ENCODE results near the gene SSH2. TPM values are rescaled to one million over a fixed set of nuclear protein-coding genes. Genes with fewer than 3 reads are reported as not detected.

The SSH2 gene
- polyA plus RNA-seq, 1 of the 3 experiments (the other 2 are of a cell fraction): 8.8 TPM

DNA sequence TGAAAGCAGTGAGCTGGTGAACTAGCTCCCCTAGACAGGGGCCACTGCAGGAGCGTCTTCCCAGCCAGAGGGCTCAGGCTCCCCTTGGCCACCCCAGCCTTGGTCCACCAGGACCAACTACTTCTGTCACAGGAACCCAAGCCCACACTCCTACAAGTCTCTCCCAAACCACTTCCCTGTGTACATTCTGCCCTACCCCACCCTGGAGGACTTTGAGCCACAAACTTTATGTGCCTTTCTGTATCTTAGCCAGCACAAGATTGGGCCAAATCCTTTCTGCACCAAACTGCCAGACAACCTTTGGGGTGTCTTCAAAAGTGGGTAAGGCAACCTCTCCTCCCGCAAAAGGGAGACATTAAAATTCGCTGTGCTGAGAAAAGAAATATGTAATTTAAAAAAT, 43.0 kb upstream of the SSH2 start:
- 79% methylated on average over 3 of the region's 3 CpGs for WGBS (ENCODE audit: low lambda C conversion rate)
- CTCF ChIA-PET: interaction anchor here (1.0 kb wide), 1 partner anchor 11 kb away, joined by 3 read pairs; no protein-coding TSS in a partner anchor

More for the DNA sequence above, 43.0 kb upstream of the SSH2 start:
- no peak for TF ChIP-seq YY1 (IDR thresholded peaks at IDR 0.05; ENCODE audit: low read depth)
- TF ChIP-seq, protein P1, sequence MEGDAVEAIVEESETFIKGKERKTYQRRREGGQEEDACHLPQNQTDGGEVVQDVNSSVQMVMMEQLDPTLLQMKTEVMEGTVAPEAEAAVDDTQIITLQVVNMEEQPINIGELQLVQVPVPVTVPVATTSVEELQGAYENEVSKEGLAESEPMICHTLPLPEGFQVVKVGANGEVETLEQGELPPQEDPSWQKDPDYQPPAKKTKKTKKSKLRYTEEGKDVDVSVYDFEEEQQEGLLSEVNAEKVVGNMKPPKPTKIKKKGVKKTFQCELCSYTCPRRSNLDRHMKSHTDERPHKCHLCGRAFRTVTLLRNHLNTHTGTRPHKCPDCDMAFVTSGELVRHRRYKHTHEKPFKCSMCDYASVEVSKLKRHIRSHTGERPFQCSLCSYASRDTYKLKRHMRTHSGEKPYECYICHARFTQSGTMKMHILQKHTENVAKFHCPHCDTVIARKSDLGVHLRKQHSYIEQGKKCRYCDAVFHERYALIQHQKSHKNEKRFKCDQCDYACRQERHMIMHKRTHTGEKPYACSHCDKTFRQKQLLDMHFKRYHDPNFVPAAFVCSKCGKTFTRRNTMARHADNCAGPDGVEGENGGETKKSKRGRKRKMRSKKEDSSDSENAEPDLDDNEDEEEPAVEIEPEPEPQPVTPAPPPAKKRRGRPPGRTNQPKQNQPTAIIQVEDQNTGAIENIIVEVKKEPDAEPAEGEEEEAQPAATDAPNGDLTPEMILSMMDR (IDR thresholded peaks at IDR 0.05): no peak
- TF ChIP-seq, protein P2, sequence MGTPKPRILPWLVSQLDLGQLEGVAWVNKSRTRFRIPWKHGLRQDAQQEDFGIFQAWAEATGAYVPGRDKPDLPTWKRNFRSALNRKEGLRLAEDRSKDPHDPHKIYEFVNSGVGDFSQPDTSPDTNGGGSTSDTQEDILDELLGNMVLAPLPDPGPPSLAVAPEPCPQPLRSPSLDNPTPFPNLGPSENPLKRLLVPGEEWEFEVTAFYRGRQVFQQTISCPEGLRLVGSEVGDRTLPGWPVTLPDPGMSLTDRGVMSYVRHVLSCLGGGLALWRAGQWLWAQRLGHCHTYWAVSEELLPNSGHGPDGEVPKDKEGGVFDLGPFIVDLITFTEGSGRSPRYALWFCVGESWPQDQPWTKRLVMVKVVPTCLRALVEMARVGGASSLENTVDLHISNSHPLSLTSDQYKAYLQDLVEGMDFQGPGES (IDR thresholded peaks at IDR 0.05; ENCODE audit: low read depth, low read length): no peak
- TF ChIP-seq RFX5 (IDR thresholded peaks at IDR 0.05; ENCODE audit: low read length): no peak
- TF ChIP-seq, protein P3, sequence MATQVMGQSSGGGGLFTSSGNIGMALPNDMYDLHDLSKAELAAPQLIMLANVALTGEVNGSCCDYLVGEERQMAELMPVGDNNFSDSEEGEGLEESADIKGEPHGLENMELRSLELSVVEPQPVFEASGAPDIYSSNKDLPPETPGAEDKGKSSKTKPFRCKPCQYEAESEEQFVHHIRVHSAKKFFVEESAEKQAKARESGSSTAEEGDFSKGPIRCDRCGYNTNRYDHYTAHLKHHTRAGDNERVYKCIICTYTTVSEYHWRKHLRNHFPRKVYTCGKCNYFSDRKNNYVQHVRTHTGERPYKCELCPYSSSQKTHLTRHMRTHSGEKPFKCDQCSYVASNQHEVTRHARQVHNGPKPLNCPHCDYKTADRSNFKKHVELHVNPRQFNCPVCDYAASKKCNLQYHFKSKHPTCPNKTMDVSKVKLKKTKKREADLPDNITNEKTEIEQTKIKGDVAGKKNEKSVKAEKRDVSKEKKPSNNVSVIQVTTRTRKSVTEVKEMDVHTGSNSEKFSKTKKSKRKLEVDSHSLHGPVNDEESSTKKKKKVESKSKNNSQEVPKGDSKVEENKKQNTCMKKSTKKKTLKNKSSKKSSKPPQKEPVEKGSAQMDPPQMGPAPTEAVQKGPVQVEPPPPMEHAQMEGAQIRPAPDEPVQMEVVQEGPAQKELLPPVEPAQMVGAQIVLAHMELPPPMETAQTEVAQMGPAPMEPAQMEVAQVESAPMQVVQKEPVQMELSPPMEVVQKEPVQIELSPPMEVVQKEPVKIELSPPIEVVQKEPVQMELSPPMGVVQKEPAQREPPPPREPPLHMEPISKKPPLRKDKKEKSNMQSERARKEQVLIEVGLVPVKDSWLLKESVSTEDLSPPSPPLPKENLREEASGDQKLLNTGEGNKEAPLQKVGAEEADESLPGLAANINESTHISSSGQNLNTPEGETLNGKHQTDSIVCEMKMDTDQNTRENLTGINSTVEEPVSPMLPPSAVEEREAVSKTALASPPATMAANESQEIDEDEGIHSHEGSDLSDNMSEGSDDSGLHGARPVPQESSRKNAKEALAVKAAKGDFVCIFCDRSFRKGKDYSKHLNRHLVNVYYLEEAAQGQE (IDR thresholded peaks at IDR 0.05; ENCODE audit: low read depth, low read length): no peak
- TF ChIP-seq TEAD4 (IDR thresholded peaks at IDR 0.05; ENCODE audit: borderline replicate concordance, insufficient read depth): no peak
- TF ChIP-seq TCF12 (IDR thresholded peaks at IDR 0.05): no peak
- TF ChIP-seq MXI1 (IDR thresholded peaks at IDR 0.05; ENCODE audit: low read depth, low read length): no peak
- TF ChIP-seq, protein P4, sequence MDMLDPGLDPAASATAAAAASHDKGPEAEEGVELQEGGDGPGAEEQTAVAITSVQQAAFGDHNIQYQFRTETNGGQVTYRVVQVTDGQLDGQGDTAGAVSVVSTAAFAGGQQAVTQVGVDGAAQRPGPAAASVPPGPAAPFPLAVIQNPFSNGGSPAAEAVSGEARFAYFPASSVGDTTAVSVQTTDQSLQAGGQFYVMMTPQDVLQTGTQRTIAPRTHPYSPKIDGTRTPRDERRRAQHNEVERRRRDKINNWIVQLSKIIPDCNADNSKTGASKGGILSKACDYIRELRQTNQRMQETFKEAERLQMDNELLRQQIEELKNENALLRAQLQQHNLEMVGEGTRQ (IDR thresholded peaks at IDR 0.05; ENCODE audit: borderline replicate concordance, low read depth, low read length): no peak
- no peak for TF ChIP-seq SIN3A (IDR thresholded peaks at IDR 0.05; ENCODE audit: borderline replicate concordance, low read depth, low read length)
- no peak for TF ChIP-seq SMC3 (IDR thresholded peaks at IDR 0.05; ENCODE audit: low read depth, low read length)
- no peak for TF ChIP-seq FOXM1 (IDR thresholded peaks at IDR 0.05; ENCODE audit: low read depth)
- TF ChIP-seq, protein P5, sequence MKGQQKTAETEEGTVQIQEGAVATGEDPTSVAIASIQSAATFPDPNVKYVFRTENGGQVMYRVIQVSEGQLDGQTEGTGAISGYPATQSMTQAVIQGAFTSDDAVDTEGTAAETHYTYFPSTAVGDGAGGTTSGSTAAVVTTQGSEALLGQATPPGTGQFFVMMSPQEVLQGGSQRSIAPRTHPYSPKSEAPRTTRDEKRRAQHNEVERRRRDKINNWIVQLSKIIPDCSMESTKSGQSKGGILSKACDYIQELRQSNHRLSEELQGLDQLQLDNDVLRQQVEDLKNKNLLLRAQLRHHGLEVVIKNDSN (IDR thresholded peaks at IDR 0.05; ENCODE audit: borderline replicate concordance, low read depth): no peak
- TF ChIP-seq, protein P6, sequence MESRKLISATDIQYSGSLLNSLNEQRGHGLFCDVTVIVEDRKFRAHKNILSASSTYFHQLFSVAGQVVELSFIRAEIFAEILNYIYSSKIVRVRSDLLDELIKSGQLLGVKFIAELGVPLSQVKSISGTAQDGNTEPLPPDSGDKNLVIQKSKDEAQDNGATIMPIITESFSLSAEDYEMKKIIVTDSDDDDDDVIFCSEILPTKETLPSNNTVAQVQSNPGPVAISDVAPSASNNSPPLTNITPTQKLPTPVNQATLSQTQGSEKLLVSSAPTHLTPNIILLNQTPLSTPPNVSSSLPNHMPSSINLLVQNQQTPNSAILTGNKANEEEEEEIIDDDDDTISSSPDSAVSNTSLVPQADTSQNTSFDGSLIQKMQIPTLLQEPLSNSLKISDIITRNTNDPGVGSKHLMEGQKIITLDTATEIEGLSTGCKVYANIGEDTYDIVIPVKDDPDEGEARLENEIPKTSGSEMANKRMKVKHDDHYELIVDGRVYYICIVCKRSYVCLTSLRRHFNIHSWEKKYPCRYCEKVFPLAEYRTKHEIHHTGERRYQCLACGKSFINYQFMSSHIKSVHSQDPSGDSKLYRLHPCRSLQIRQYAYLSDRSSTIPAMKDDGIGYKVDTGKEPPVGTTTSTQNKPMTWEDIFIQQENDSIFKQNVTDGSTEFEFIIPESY (IDR thresholded peaks at IDR 0.05; ENCODE audit: borderline replicate concordance, low read depth): no peak
- no peak for TF ChIP-seq GABPA (IDR thresholded peaks at IDR 0.05; ENCODE audit: low read depth)
- TF ChIP-seq FOSL2 (IDR thresholded peaks at IDR 0.05; ENCODE audit: borderline replicate concordance, low read depth): no peak
- no peak for TF ChIP-seq EP300 (IDR thresholded peaks at IDR 0.05; ENCODE audit: borderline replicate concordance in 1 of 2, low read depth in 1 of 2, low read length in 1 of 2)
- TF ChIP-seq NRF1 (IDR thresholded peaks at IDR 0.05; ENCODE audit: low read depth, low read length): no peak
- no peak for TF ChIP-seq MEF2A (IDR thresholded peaks at IDR 0.05; ENCODE audit: borderline replicate concordance, low read depth)
- TF ChIP-seq GATA2 (CRISPR knock-in tag; IDR thresholded peaks at IDR 0.05): no peak
- no peaks in the 10 kb centered on the region for H3K9me3 ChIP-seq
- no peaks in the 10 kb centered on the region for H3K9me2 ChIP-seq
- peaks cover under 1% of the 10 kb centered on the region for H3F3A ChIP-seq (replicated peaks; ENCODE audit: insufficient read depth)
- H2AFZ ChIP-seq (ENCODE audit: low read depth): no peak overlapping the region
- no peak for DNase-seq
- H4K20me1 ChIP-seq (ENCODE audit: insufficient read depth): no peaks in the 10 kb centered on the region
- no peak overlapping the region for H3K4me3 ChIP-seq (ENCODE audit: low read depth in 2 of 2, low read length in 1 of 2)
- no peaks in the 10 kb centered on the region for H3K4me1 ChIP-seq (ENCODE audit: control insufficient read depth in 1 of 2, insufficient read depth in 2 of 2, low read depth in 1 of 2, low read length in 1 of 2)
- no peak overlapping the region for H3K27ac ChIP-seq (ENCODE audit: low read depth in 2 of 2, low read length in 1 of 2)
- no peak overlapping the region for H3K9ac ChIP-seq
- H3K4me2 ChIP-seq: no peak overlapping the region
- H3K36me3 ChIP-seq (replicated peaks in 1 of 2; ENCODE audit: control insufficient read depth in 1 of 2, insufficient read depth in 2 of 2, low read length in 1 of 2): no peaks in the 10 kb centered on the region
- POLR2A ChIA-PET: no interaction called here
- no peaks in the 10 kb centered on the region for H3K27me3 ChIP-seq (ENCODE audit: insufficient read depth)
- H3K79me2 ChIP-seq (ENCODE audit: insufficient read depth): no peaks in the 10 kb centered on the region

All from SK-N-SH (cell line).